Measurements from ENCODE around the gene TRIM74.
"Not testable (repeated sequence)": the region's sequence is repeated elsewhere in the genome, so short reads cannot be mapped to it uniquely, and the experiment has no call there.

TRIM74 gene

DNA sequence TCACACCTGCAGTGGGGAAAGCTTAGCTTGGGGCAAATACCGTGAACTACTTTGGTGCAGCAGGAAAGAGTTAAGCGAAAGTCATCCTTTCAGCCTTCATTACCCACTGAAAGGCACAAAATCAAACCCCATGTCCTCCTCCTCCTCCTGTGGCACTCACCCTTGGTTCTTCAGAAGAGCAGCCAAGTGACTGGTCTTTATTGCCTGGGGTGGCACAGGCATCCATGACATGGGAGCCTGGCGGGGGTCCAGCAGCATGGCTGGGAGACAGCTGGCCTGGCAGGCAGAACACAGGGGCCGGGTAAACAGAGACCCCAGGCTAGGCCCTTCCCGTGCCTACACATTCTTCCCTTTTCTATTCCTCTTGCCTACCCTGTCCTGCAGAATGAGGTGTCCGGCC, 19.6 kb downstream of the TRIM74 start:
- H3K9me3 Mint-ChIP-seq; DNase-seq (ENCODE audit: low spot score in 2 of 2); H3K36me3 Mint-ChIP-seq (ENCODE audit: insufficient read depth); H3K27ac Mint-ChIP-seq (ENCODE audit: low read depth); H3K27me3 Mint-ChIP-seq; ATAC-seq (replicated peaks; ENCODE audit: extremely low read depth, poor library complexity, severe bottlenecking); H3K4me1 Mint-ChIP-seq; H3K4me3 Mint-ChIP-seq: not testable (repeated sequence)

DNA sequence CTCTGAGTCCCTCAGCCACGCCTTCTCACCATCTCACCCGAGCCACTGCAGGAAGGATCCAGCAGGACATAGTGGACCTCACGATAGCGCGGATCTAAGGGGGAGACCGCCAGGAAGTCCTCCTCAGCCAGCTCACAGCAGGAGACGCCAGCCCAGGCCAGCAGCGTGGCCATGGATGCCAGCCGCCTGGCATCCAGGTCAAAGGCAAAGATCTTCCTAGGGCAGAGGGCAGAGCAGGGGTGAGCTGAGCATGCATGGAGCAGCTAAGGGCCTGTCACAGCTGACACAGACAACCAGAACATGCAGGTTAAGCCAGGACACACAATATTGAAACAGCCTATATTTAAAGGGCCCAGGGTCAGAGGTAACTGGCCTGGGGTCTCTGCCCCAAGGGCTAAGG, 20.0 kb downstream of the TRIM74 start:
- H3K36me3 Mint-ChIP-seq (ENCODE audit: insufficient read depth); ATAC-seq (replicated peaks; ENCODE audit: extremely low read depth, poor library complexity, severe bottlenecking): not testable (repeated sequence)

DNA sequence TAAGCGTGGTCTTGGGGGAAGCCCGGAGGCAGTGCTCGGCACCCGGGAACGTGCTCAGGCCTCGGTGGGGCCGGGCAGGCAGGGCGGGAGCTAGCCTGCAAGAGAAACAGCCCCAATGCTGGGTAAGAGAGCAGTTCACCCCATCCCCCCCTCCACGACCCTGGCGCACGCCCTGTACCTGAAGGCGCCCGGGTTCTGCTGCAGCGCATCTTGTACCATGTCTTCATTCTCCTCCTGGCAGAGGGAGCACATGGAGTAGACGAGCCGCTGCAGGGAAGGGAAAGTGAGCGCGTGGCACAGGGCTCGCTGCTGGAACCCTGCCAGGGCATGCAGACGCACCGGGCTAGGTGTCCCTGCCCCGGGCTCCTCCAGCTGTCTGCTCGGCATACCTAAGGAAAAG, 20.6 kb downstream of the TRIM74 start:
- H3K4me1 Mint-ChIP-seq; H3K4me3 Mint-ChIP-seq; H3K9me3 Mint-ChIP-seq; DNase-seq (ENCODE audit: low spot score in 2 of 2); H3K27ac Mint-ChIP-seq (ENCODE audit: low read depth); H3K27me3 Mint-ChIP-seq; ATAC-seq (replicated peaks; ENCODE audit: extremely low read depth, poor library complexity, severe bottlenecking): not testable (repeated sequence)
- peaks cover 11% of the 10 kb centered on the region for H3K36me3 Mint-ChIP-seq (ENCODE audit: insufficient read depth)

More for the DNA sequence above, 20.0 kb downstream of the TRIM74 start:
- not testable (repeated sequence) for H3K27ac Mint-ChIP-seq (ENCODE audit: low read depth); H3K4me3 Mint-ChIP-seq; DNase-seq (ENCODE audit: low spot score in 2 of 2); H3K4me1 Mint-ChIP-seq; H3K27me3 Mint-ChIP-seq; H3K9me3 Mint-ChIP-seq

DNA sequence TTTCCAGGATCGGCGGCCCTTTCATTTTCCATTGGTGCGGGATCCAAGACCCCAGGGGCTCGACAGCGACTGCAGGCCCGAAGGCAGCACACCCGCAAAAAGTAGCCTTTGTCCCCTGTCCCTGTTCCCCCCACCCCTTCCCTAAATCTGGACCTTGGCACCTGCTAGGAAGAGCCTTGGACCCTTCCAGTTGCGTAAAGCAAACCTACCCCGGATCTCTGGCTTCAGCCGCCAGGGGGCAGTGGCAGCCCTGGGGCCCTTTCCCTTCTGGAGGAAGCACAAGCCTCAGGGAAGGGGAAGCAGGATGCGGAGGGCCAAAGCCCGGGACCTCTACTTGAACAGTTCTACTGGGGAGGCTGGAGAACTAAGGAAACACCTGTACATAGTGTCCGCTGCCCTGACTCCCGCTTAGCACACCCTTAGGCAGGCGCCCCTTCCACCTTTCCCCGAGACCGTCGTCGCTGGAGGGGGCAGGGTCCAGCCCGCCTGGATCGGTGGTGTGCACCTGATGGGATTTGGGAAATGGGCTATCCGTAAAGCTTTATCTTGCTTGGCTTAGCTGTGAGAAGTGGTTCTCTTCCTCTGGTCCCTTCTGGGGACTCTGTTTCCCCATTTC, 23.0 kb downstream of the TRIM74 start:
- not testable (repeated sequence) for H3K4me1 Mint-ChIP-seq; H3K27ac Mint-ChIP-seq (ENCODE audit: low read depth); H3K27me3 Mint-ChIP-seq; DNase-seq (ENCODE audit: low spot score in 2 of 2); H3K9me3 Mint-ChIP-seq; ATAC-seq (replicated peaks; ENCODE audit: extremely low read depth, poor library complexity, severe bottlenecking); H3K4me3 Mint-ChIP-seq
- H3K36me3 Mint-ChIP-seq (ENCODE audit: insufficient read depth): peaks cover 19% of the 10 kb centered on the region

DNA sequence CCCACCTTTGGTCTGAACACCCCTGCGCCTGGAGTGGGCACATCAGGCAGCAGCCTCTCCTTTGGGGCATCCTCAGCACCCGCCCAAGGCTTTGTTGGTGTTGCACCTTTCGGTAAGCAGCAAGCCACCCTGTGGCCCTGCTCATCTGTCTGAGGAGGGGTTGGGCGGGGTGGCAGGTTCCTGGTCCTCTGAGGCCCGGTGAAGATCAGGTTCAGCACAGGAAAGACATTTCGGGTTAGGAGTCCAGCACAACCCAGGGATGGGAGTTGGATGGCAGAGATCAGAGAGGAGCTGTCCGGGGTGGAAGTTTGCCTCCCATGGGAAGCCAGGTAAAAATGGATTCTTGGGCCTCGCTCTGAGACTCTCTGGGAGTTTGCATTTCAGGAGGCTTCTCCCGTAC, 23.7 kb downstream of the TRIM74 start:
- peaks cover 21% of the 10 kb centered on the region for H3K36me3 Mint-ChIP-seq (ENCODE audit: insufficient read depth)
- ATAC-seq (replicated peaks; ENCODE audit: extremely low read depth, poor library complexity, severe bottlenecking); H3K27me3 Mint-ChIP-seq; H3K4me1 Mint-ChIP-seq; H3K4me3 Mint-ChIP-seq; DNase-seq (ENCODE audit: low spot score in 2 of 2); H3K27ac Mint-ChIP-seq (ENCODE audit: low read depth); H3K9me3 Mint-ChIP-seq: not testable (repeated sequence)

DNA sequence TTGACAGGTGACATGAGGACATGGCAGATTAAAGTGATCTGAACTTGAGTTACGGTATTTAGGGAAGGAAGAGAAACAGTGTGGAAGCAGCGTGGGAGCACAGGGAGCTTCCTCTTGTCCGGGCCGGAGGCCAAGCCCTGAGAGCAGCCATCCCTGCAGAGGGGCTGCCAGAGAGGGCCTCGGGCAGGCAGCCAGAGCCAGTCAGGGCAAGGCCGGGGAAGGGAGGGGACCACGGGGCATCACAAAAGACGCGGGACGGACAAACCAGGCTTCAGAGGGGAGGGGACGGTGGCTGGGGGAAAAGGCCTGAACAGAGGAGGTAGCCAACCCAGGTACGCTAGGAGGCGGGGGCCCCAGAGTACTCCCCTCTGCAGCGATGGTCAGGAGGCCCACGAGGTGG, 24.3 kb downstream of the TRIM74 start:
- H3K4me3 Mint-ChIP-seq; H3K9me3 Mint-ChIP-seq; DNase-seq (ENCODE audit: low spot score in 2 of 2); ATAC-seq (replicated peaks; ENCODE audit: extremely low read depth, poor library complexity, severe bottlenecking); H3K27ac Mint-ChIP-seq (ENCODE audit: low read depth); H3K27me3 Mint-ChIP-seq; H3K4me1 Mint-ChIP-seq: not testable (repeated sequence)
- peaks cover 20% of the 10 kb centered on the region for H3K36me3 Mint-ChIP-seq (ENCODE audit: insufficient read depth)

DNA sequence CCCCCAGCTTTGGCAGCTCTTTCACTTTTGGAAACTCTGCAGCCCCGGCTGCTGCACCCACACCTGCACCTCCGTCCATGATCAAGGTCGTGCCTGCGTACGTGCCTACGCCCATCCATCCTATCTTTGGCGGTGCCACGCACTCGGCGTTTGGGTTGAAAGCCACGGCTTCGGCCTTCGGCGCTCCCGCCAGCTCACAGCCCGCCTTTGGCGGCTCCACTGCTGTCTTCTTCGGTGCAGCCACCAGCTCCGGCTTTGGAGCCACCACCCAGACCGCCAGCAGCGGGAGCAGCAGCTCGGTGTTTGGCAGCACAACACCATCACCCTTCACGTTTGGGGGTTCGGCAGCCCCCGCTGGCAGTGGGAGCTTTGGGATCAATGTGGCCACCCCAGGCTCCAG, 26.3 kb downstream of the TRIM74 start:
- ATAC-seq (replicated peaks; ENCODE audit: extremely low read depth, poor library complexity, severe bottlenecking): not testable (repeated sequence)

DNA sequence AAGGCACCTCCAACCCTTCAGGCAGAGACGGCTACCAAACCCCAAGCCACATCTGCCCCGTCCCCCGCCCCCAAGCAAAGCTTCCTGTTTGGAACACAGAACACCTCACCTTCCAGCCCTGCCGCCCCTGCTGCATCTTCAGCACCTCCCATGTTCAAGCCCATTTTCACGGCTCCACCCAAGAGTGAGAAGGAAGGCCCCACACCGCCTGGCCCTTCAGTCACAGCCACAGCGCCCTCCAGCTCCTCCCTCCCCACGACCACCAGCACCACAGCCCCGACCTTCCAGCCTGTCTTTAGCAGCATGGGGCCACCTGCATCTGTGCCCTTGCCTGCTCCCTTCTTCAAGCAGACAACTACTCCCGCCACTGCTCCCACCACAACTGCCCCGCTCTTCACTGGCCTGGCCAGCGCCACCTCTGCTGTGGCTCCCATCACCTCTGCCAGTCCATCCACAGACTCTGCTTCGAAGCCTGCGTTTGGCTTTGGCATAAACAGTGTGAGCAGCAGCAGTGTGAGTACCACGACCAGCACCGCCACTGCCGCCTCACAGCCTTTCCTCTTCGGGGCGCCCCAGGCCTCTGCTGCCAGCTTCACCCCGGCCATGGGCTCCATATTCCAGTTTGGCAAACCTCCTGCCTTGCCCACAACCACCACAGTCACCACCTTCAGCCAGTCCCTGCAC, 27.1 kb downstream of the TRIM74 start:
- DNase-seq (ENCODE audit: low spot score in 2 of 2); H3K27me3 Mint-ChIP-seq; H3K9me3 Mint-ChIP-seq; H3K27ac Mint-ChIP-seq (ENCODE audit: low read depth): not testable (repeated sequence)
- Mint-ChIP-seq H3K4me3 (peak overlapping the region; percentile 18), H3K4me1 (peaks cover 18% of the 10 kb centered on the region), H3K36me3 (ENCODE audit: insufficient read depth) (peaks cover 30% of the 10 kb centered on the region)
- ATAC-seq (replicated peaks; ENCODE audit: extremely low read depth, poor library complexity, severe bottlenecking): peak; percentile 19

More for the DNA sequence above, 26.3 kb downstream of the TRIM74 start:
- peaks cover 10% of the 10 kb centered on the region for H3K4me1 Mint-ChIP-seq
- DNase-seq (ENCODE audit: low spot score in 2 of 2); H3K27ac Mint-ChIP-seq (ENCODE audit: low read depth); H3K4me3 Mint-ChIP-seq; H3K27me3 Mint-ChIP-seq; H3K9me3 Mint-ChIP-seq: not testable (repeated sequence)
- peaks cover 31% of the 10 kb centered on the region for H3K36me3 Mint-ChIP-seq (ENCODE audit: insufficient read depth)

DNA sequence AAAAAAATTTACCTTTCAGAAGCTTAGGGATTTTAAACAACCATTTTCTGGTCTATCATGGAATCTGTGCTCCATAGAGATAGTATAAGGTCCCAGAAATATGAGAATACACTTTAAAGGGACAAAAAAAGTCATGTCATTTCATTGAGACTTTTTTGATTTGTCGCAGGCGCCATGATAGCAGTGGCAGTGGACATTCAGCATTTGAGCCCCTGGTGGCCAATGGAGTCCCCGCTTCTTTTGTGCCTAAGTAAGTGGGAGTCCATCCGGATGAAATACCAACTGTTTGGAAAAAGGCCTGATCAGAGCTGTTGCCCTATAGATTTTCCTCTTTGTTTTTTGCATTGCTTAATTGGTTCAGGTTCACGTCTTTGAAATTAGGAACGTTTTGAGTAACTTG, 41.0 kb downstream of the TRIM74 start:
- ATAC-seq (replicated peaks; ENCODE audit: extremely low read depth, poor library complexity, severe bottlenecking); H3K9me3 Mint-ChIP-seq; H3K27me3 Mint-ChIP-seq; H3K27ac Mint-ChIP-seq (ENCODE audit: low read depth); H3K4me3 Mint-ChIP-seq; DNase-seq (ENCODE audit: low spot score in 2 of 2): not testable (repeated sequence)
- peaks cover 31% of the 10 kb centered on the region for H3K4me1 Mint-ChIP-seq
- H3K36me3 Mint-ChIP-seq (ENCODE audit: insufficient read depth): peaks cover 49% of the 10 kb centered on the region

DNA sequence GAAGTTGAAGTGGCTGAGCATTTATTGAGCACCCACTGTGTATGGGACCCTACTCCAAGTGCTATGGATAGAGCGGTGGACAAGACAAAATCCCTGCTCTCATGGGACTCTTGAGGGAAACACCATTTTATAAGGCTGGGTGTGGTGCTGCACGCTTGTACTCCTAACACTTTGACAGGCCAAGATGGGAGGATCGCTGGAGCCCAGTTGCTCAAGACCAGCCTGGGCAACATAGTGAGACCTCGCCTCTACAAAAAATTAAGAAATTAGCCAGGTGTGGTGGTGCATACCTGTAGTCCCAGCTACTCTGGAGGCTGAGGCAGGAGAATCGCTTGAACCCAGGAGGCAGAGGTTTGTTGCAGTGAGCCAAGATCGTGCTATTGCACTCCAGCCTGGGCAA, 41.5 kb downstream of the TRIM74 start:
- not testable (repeated sequence) for H3K27me3 Mint-ChIP-seq; DNase-seq (ENCODE audit: low spot score in 2 of 2); H3K4me3 Mint-ChIP-seq; H3K9me3 Mint-ChIP-seq; H3K27ac Mint-ChIP-seq (ENCODE audit: low read depth); ATAC-seq (replicated peaks; ENCODE audit: extremely low read depth, poor library complexity, severe bottlenecking)
- Mint-ChIP-seq H3K4me1 (peaks cover 31% of the 10 kb centered on the region), H3K36me3 (ENCODE audit: insufficient read depth) (peaks cover 49% of the 10 kb centered on the region)

DNA sequence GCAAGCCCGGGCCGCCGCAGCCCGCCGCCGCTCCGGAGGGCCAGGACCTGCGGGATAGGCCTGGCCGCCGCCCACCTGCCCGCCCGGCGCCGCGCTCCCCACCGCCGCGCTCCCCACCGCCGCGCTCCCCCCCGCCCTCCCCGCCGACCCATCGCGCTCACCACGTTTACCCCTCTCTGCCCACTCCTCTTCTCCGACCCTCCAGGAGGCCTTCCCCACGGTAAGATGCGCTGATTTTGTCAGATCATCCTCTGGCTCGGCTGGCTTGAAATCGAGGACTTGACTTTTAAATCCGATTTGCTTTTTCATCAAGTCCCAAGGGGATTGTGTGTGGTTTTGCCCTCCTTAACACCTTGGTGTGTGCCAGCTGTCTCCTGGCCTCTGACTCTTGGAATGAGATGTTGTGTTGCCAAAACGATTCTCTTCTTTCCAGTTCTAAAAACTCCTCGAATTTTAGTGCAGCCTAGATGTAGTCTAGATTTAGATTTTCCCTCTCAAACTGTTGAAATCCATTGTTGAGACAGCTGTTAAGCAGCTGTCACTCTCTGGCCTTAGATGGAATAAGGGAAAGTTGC, 43.6 kb downstream of the TRIM74 start:
- Mint-ChIP-seq H3K36me3 (ENCODE audit: insufficient read depth) (peaks cover 44% of the 10 kb centered on the region), H3K4me3 (peak overlapping the region; percentile 90), H3K27ac (ENCODE audit: low read depth) (peak overlapping the region; percentile 96), H3K4me1 (peaks cover 31% of the 10 kb centered on the region), H3K9me3 (no peaks in the 10 kb centered on the region), H3K27me3 (no peaks in the 10 kb centered on the region)
- DNase-seq (ENCODE audit: low spot score in 2 of 2) (no peak), ATAC-seq (replicated peaks; ENCODE audit: extremely low read depth, poor library complexity, severe bottlenecking) (peak; percentile 10)

DNA sequence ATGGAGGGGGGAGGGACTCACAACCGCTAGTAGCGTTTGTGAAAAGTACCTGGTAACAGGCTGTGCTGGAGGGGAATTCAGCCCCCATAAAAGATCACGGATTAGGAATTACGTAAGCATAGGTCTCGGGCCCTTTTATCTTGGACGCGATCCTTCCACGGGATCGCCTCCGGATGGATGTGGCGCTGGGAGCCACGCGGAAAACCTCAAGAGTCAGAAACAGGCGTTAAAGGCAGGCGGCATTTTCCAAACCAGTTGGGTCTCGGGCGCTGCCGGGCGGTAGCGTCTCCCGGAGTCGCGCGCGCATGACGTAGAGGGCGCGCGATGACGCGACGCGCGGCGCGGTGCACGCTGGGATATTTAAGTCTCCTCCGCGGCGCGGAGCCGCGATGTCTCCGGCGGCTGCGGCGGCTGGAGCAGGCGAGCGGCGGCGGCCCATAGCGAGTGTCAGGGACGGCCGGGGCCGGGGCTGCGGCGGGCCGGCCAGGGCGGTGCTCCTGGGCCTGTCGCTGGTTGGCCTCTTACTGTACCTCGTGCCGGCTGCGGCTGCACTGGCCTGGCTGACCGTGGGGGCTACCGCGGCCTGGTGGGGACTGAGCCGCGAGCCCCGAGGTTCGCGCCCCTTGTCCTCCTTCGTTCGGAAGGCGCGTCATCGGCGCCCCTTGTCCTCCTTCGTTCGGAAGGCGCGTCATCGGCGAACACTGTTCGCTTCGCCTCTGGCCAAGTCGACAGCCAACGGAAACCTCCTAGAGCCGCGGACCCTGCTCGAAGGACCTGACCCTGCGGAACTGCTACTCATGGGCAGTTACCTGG, 44.3 kb downstream of the TRIM74 start, which contains the start of gene POM121:
Gene POM121, plus strand, starts transcription at position 363 of the 813 bp plus-strand sequence. Its CDS starts 27 bp downstream, at position 390.
- Mint-ChIP-seq H3K27ac (ENCODE audit: low read depth) (peak within 1 kb of the TSS; percentile 96), H3K36me3 (ENCODE audit: insufficient read depth) (peaks cover 40% of the 10 kb centered on the region)
- peak; percentile 70 to 80 for DNase-seq (ENCODE audit: low spot score in 2 of 2)

More for the DNA sequence above, 44.3 kb downstream of the TRIM74 start, which contains the start of gene POM121:
- Mint-ChIP-seq H3K27me3 (no peaks in the 10 kb centered on the region), H3K9me3 (no peaks in the 10 kb centered on the region), H3K4me3 (peak within 1 kb of the TSS; percentile 90), H3K4me1 (peaks cover 32% of the 10 kb centered on the region)
- peak; percentile 89 for ATAC-seq (replicated peaks; ENCODE audit: extremely low read depth, poor library complexity, severe bottlenecking)

Data from central memory CD8-positive, alpha-beta T cell (primary cell).